SU-DHL-6 (cell line): Measurements from ENCODE around the gene SLC18A3.

Experiments used
- H2AFZ ChIP-seq: fragments of 200-600 bp; sonication (generic); 2 replicates; pipeline ENCODE4 v1.6.1; 2014; ENCODE audit warnings: low read depth, mild to moderate bottlenecking, moderate library complexity, mixed read lengths, antibody characterized with exemption, low read length; ENCODE audit not compliant: severe bottlenecking
- H3F3A ChIP-seq: fragments of 200-600 bp; shearing (Covaris generic); 2 replicates; pipeline ENCODE4 v1.6.0; 2016; ENCODE audit warnings: antibody characterized with exemption, mild to moderate bottlenecking; ENCODE audit not compliant: insufficient read depth
- H3K27ac ChIP-seq: fragments of 200-600 bp; sonication (generic); 2 replicates; pipeline ENCODE4 v1.5.1; 2016; ENCODE audit warnings: low read depth, mild to moderate bottlenecking, low read length, moderate library complexity, mixed read lengths
- H3K27me3 ChIP-seq: fragments of 200-600 bp; sonication (generic), shearing (Covaris generic); 2 replicates; pipeline ENCODE4 v1.6.0; 2014; ENCODE audit warnings: mild to moderate bottlenecking, low read length
- H3K36me3 ChIP-seq: fragments of 200-600 bp; sonication (generic); 2 replicates; pipeline ENCODE4 v1.6.1; 2014; ENCODE audit warnings: mild to moderate bottlenecking, low read length, mixed read lengths
- H3K4me2 ChIP-seq: fragments of 300-600, 200-600 bp; shearing (Covaris generic), sonication (generic); 2 replicates; pipeline ENCODE4 v1.6.0; 2014; ENCODE audit warnings: low read length, low read depth, mild to moderate bottlenecking; ENCODE audit not compliant: poor library complexity, severe bottlenecking
- H3K4me3 ChIP-seq: fragments of 200-600 bp; sonication (generic); 2 replicates; pipeline ENCODE4 v1.5.1; 2014; ENCODE audit warnings: antibody characterized with exemption, low read length, mild to moderate bottlenecking, mixed read lengths; ENCODE audit not compliant: insufficient read depth, poor library complexity, severe bottlenecking
- H3K79me2 ChIP-seq: fragments of 200-600 bp; sonication (generic); 2 replicates; pipeline ENCODE4 v1.6.1; 2014; ENCODE audit warnings: mild to moderate bottlenecking, low read length, moderate library complexity; ENCODE audit not compliant: insufficient read depth
- H3K9ac ChIP-seq: fragments of 200-600 bp; sonication (generic); 2 replicates; pipeline ENCODE4 v1.7.0; 2014; ENCODE audit warnings: mild to moderate bottlenecking, low read length
- H3K9me2 ChIP-seq: fragments of 200-600 bp; sonication (generic); replicated peaks from 2 replicates; pipeline ENCODE4 v1.6.1; 2014; ENCODE audit warnings: low read length; ENCODE audit not compliant: insufficient read depth
- H3K9me3 ChIP-seq: fragments of 200-600 bp; sonication (generic); 2 replicates; pipeline ENCODE4 v1.6.1; 2014; ENCODE audit warnings: low read length, mixed read lengths; ENCODE audit not compliant: insufficient read depth
- H4K20me1 ChIP-seq: fragments of 200-600 bp; sonication (generic); 2 replicates; pipeline ENCODE4 v1.6.1; 2014; ENCODE audit warnings: low read depth, mild to moderate bottlenecking, antibody characterized with exemption, low read length, moderate library complexity, mixed read lengths
- CTCF ChIP-seq: fragments of 200-600 bp; sonication (generic); IDR thresholded peaks from one replicate; pipeline ENCODE4 v1.5.1; 2017; ENCODE audit warnings: antibody characterized with exemption, mild to moderate bottlenecking, low read length, moderate library complexity; ENCODE audit not compliant: insufficient read depth, poor library complexity, severe bottlenecking
- EZH2phosphoT487 ChIP-seq: fragments of 200-600 bp; sonication (generic), shearing (Covaris generic); conservative IDR thresholded peaks from 2 replicates; pipeline ENCODE4 v1.6.1; 2018; ENCODE audit warnings: mild to moderate bottlenecking, antibody characterized with exemption, low read length, moderate library complexity, mixed read lengths

SLC18A3 gene

GRCh38 chr10:49612513-49613164, 2.5 kb downstream of the SLC18A3 start:
- no peaks in the 10 kb centered on the region for H3K79me2 ChIP-seq
- TF ChIP-seq CTCF, result no peak
- TF ChIP-seq EZH2phosphoT487, result no peak
- no peak overlapping the region for H3K4me3 ChIP-seq
- no peaks in the 10 kb centered on the region for H3K9me2 ChIP-seq
- no peaks in the 10 kb centered on the region for H3K27me3 ChIP-seq
- H3K9me3 ChIP-seq, result no peaks in the 10 kb centered on the region
- H3F3A ChIP-seq, result no peaks in the 10 kb centered on the region
- H3K27ac ChIP-seq, result no peak overlapping the region
- no peaks in the 10 kb centered on the region for H3K36me3 ChIP-seq
- no peaks in the 10 kb centered on the region for H4K20me1 ChIP-seq
- no peak overlapping the region for H3K4me2 ChIP-seq
- no peak overlapping the region for H3K9ac ChIP-seq
- H2AFZ ChIP-seq, result no peak overlapping the region

- no peak overlapping the region for H3K27ac ChIP-seq
- H3K9me2 ChIP-seq, result no peaks in the 10 kb centered on the region
- H3K36me3 ChIP-seq, result no peaks in the 10 kb centered on the region
- no peak overlapping the region for H3K4me3 ChIP-seq
- no peak overlapping the region for H3K9ac ChIP-seq
- TF ChIP-seq EZH2phosphoT487 (no peak), CTCF (no peak)
- no peaks in the 10 kb centered on the region for H3F3A ChIP-seq
- H3K9me3 ChIP-seq, result no peaks in the 10 kb centered on the region
- no peaks in the 10 kb centered on the region for H3K27me3 ChIP-seq
- no peak overlapping the region for H2AFZ ChIP-seq
- H4K20me1 ChIP-seq, result no peaks in the 10 kb centered on the region
- no peak overlapping the region for H3K4me2 ChIP-seq
- H3K79me2 ChIP-seq, result no peaks in the 10 kb centered on the region
Measured at GRCh38 chr10:49613165-49613881, 3.2 kb downstream of the SLC18A3 start.

GRCh38 chr10:49613882-49614241, 3.8 kb downstream of the SLC18A3 start, which contains the start of gene CHAT:
Gene CHAT, plus strand, starts transcription at chr10:49614037. Its CDS starts 153 bp downstream, at chr10:49614190.
- no peak within 1 kb of the TSS for H3K9ac ChIP-seq
- no peaks in the 10 kb centered on the region for H3K9me3 ChIP-seq
- no peak within 1 kb of the TSS for H3K4me2 ChIP-seq
- no peak within 1 kb of the TSS for H3K27ac ChIP-seq
- no peak within 1 kb of the TSS for H2AFZ ChIP-seq
- H3K4me3 ChIP-seq, result no peak within 1 kb of the TSS
- no peak for TF ChIP-seq EZH2phosphoT487
- no peaks in the 10 kb centered on the region for H3K79me2 ChIP-seq
- H3F3A ChIP-seq, result no peaks in the 10 kb centered on the region
- H3K27me3 ChIP-seq, result no peaks in the 10 kb centered on the region
- H3K36me3 ChIP-seq, result no peaks in the 10 kb centered on the region
- no peaks in the 10 kb centered on the region for H4K20me1 ChIP-seq
- H3K9me2 ChIP-seq, result no peaks in the 10 kb centered on the region
